Skin epidermis (tissue), 12 donors: ENCODE data around the gene E2F1.
A peak's percentile ranks its signal among the peaks of the same experiment; 100 is the strongest.
"Not testable (repeated sequence)": the region's sequence is repeated elsewhere in the genome, so short reads cannot be mapped to it uniquely, and the experiment has no call there.

Experiments used
- H3K27ac ChIP-seq, 21 experiments: fragments of 200-600 bp; sonication (generic) in 11 of 21; one replicate each; pipeline ENCODE4 v1.5.0; 2020; ENCODE audit warnings: mild to moderate bottlenecking in 3 of 21, inconsistent platforms in 2 of 21, moderate library complexity in 2 of 21
- H3K4me3 ChIP-seq, 7 experiments: fragments of 200-600 bp; sonication (generic) in 2 of 7; one replicate each; pipeline ENCODE4 v1.5.0; 2020; ENCODE audit warnings: inconsistent platforms in 2 of 7, mild to moderate bottlenecking in 2 of 7, moderate library complexity in 1 of 7

E2F1 gene

DNA sequence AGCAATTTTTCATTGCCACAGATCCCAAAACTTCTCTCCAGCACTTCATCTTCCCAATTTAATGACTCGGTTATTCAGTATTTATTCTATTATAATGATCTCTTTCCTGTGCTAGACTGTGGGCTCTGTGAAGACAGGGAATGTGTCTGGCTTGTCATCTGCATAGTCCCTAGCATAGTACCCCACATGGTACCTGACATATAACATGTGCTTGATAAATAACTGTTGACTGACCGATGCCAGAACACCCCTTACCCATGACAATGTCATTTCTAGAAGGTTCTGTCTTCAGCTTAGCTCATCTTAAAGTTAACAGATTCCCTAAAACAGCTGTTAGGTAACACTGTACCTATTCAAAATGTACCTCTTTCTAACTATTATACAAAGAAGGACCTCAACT, 30.3 kb upstream of the E2F1 start:
- no peak overlapping the region for H3K4me3 ChIP-seq
- no peak overlapping the region for H3K27ac ChIP-seq

DNA sequence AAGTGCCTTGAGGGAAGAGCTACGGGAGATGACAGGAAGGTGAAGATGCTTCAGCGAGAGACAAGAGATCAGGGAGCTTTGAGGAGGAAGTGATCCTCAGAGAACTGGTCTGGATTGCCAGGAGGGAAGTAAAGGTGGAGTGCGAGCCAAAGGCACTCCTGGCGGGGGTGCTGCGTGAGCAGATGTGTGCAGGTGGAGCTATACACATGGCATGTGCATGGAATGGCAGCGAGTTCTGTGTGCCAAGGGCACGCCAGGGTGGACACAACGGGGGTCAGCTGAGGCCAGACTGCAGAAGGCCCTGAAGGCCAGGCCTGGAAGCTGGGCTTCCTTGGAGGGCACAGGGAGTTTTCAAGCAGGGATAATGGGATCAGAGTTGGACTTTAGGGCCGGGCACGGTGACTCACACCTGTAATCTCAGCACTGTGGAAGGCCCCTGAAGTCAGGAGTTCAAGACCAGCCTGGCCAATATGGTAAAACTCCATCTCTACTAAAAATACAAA, 27.7 kb upstream of the E2F1 start:
- Histone ChIP-seq H3K4me3 (no peak overlapping the region), H3K27ac (no peak overlapping the region)

DNA sequence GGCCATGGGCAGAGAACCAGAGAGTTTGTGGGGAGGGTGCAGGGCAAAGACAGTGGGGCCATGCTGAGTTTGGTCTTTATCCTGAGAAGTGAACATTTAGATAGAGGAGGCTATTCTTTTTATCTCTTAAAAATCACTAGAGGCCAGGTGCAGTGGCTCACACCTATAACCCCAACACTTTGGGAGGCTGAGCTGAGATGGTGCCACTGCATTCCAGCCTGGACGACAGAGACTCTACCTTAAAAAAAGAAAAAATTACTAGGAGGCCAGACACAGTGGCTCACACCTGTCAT, 25.2 kb upstream of the E2F1 start:
- H3K4me3 ChIP-seq = no peak overlapping the region
- no peak overlapping the region for H3K27ac ChIP-seq

DNA sequence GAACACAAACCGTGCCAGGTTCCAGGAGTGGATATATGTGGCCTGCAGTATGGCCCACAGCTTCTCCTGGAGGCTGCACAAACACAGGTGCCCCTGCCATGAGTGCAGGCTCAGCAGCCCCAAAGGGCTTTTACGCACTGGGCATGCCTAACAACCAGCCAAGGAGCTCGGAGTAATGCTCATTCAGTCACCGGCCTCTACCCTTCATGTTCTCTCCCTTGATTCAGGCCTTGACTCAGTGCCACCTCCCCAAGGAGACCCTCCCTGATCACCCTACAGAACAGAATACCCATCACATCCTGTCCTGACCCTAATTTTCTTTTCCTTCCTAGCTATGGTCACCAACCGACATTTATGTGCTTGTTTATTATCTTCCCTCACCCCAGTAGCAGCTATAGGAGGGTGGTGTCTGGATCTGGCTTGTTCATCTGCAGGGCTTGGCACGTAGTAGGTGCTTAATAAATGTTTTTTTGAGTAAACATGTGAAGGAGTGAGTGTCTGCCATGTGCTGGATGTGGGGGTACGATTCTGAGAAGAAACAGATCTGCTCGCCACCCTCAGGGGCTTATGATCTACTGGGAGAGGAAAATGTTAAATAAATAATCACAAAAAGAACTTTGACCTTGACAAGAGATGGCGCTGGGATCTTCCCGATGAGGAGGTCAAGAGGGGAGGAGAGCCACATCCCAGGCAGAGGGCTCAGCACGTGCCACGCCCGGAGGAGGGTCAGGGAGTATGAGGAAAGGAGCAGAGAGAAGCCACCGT, 24.7 kb upstream of the E2F1 start:
- Histone ChIP-seq H3K27ac (no peak overlapping the region), H3K4me3 (no peak overlapping the region)

DNA sequence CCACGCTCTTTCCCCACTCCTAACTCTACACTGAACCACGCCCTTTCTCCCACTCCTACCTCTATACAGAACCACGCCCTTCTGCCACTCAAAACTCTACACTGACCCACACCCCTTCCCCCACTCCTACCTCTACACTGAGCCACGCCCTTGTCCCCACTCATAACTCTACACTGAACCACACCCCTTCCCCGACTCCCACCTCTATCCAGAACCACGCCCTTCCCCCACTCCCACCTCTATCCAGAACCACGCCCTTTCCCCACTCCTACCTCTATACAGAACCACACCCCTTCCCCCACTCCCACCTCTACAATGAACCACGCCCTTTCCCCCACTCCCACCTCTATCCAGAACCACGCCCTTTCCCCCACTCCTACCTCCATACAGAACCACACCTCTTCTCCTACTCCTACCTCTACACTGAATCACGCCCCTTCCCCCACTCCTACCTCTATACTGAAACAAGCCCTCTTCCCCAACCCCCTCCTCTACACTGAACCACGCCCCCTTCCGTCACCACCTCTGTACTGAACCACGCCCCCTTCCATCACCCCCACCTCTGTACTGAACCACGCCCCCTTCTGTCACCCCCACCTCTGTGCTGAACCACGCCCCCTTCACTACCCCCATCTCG, 23.8 kb upstream of the E2F1 start:
- no peak overlapping the region for H3K4me3 ChIP-seq
- peak overlapping the region in 1 of 21 experiments; percentile 49 for H3K27ac ChIP-seq

DNA sequence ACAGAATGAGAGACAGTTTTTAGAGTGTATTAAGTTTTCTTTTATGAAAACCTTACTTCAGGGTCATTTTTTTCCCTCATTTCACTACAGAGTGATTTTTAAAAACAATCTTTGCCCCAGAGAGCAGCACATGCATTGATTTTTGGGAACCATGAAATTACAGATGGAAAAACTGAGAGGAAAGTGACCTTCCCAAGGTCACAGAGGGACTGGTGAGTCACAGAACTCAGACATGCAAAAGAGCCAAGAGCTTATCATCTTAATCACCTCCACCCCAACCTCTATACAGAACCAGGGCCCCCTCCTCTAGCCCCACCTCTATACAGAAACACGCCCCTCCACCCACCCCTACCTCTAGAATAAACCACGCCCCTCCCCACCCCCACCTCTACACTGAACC, 23.2 kb upstream of the E2F1 start:
- H3K27ac ChIP-seq = no peak overlapping the region
- no peak overlapping the region for H3K4me3 ChIP-seq

DNA sequence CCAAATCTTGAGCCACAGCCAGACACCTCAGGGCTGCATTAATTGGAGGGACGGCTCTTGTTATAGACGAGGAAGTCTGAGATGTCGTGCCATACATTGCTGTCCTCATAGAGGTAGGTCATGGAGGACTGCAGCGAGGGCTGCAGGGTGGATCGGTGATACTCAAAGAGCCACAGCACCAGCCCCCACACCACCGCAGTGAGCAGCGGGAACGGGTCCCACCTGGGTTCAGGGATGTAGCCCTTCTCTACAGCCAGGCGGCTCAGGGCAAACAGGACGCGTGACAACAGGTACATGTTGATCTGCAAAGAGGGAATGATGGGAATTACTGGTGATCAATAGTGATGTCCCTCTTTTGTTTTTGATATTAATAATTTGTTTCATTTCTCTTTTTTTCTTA, 21.5 kb upstream of the E2F1 start:
- H3K4me3 ChIP-seq = no peak overlapping the region
- H3K27ac ChIP-seq = no peak overlapping the region

DNA sequence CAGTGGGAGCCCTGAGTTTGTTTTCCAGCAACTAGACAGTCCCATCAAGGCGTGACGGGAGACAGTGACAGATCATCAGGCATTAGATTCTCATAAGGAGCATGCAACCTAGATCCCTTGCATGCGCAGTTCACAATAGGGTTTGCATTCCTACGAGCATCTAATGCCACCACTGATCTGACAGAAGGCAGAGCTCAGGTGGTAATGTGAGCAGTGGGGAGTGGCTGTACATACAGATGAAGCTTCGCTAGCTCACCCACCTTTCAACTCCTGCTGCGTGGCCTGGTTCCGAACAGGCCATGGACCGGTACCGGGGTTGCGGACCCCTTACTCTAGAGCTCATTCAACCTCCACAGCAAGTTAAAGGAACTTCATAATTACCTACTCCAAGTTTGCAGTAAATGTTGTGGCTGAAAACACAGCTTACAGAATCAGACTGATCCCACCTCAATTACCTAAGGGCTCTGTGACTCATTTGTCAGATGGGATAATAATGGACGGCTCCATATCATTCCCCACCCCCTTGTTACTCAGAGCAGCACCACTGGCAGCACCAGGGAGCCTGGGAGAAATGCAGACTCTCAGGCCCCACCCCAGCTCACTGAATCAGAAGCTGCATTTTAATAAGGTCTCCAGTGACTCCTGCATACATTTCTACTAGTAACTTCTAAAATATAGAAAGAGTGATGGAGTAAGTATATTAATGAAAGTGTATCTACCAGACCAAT, 18.2 kb upstream of the E2F1 start:
- Histone ChIP-seq H3K27ac (no peak overlapping the region), H3K4me3 (no peak overlapping the region)

DNA sequence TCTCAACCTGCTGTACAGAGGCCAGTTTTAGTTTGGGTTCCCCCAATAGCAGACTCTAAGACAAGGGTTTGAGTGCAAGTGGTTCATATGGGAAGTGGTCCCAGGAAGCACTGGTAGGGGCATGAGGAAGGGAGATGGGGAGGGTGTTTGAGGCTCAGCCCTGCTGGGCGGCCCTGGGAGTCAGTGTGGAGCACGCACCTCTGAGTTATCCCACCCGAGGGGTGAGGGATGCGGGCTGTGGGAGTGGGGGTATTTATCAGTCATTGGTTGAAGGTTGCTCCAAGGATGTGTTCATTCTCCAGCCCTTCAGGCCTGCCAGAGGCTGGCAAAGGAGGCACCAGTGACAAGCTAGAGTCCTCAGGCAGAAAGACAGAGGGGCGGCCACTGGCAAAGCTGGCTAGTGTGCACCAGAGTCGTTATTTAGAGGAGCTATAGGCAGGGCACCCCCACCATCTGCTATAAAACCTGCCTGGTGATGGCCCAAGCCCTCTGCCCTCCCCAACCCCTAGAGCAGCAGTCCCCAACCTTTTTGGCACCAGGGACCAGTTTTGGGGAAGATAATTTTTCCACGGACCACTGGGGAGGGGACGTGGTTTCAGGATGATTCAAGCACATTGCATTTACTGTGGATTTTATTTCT, 17.4 kb upstream of the E2F1 start:
- Histone ChIP-seq H3K4me3 (no peak overlapping the region), H3K27ac (no peak overlapping the region)

DNA sequence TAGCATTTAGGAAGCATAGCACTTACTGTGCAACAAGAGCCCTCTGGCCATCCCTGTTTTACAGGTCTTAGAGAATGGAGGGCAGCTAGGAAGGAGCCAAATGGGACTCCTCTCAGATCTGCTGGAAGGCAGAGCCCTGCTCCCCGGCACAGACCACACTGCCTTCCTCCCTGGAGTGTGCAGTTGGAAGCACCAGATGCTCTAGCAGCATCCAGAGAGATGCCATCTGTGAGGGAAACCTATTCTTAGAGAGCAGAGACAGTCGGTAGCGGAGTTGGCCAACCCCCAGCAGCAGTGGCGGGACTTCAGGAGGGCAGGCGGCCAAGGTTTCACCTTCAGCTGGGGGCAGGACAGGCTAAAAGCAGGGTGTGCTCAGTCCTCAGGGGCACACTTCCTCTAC, 16.7 kb upstream of the E2F1 start:
- Histone ChIP-seq H3K27ac (no peak overlapping the region), H3K4me3 (no peak overlapping the region)

DNA sequence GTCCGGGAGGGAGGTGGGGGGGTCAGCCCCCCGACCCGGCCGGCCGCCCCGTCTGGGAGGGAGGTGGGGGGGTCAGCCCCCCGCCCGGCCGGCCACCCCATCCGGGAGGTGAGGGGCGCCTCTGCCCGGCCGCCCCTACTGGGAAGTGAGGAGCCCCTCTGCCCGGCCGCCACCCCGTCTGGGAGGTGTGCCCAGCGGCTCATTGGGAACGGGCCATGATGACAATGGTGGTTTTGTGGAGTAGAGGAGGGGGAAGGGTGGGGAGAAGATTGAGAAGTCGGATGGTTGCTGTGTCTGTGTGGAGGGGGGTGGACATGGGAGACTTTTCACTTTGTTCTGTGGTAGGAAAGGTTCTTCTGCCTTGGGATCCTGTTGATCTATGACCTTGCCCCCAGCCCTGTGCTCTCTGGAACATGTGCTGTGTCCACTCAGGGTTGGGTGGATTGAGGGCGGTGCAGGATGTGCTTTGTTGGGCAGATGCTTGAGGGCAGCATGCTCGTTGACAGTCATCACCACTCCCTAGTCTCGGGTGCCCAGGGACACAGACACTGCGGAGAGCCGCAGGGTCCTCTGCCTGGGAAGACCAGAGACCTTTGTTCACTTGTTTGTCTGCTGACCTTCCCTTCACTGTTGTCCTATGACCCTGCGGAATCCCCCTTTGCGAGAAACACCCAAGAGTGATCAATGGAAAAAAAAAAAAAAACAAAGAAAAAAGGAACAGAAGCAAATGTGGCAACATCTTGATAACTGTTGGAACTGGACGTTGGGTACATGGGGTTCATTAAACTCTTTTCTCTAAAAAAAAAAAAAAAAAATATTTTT, 15.7 kb upstream of the E2F1 start:
- no peak overlapping the region for H3K4me3 ChIP-seq
- H3K27ac ChIP-seq = no peak overlapping the region

DNA sequence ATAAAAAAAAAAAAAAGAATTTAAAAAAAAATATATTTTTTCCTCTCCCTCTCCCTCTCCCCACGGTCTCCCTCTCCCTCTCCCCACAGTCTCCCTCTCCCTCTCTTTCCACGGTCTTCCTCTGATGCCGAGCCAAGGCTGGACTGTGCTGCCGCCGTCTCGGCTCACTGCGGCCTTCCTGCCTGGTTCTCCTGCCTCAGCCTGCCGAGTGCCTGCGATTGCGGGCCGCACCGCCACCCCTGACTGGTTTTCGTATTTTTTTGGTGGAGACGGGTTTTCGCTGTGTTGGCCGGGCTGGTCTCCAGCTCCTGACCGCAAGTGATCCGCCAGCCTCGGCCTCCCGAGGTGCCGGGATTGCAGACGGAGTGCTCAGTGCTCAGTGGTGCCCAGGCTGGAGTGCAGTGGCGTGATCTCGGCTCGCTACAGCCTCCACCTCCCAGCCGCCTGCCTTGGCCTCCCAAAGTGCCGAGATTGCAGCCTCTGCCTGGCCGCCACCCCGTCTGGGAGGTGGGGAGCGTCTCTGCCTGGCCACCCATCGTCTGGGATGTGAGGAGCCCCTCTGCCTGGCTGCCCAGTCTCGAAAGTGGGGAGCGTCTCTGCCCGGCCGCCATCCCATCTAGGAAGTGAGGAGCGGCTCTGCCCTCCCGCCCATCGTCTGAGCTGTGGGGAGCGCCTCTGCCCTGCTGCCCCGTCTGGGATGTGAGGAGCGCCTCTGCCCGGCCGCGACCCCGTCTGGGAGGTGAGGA, 14.7 kb upstream of the E2F1 start:
- H3K4me3 ChIP-seq, H3K27ac ChIP-seq: not testable (repeated sequence)

DNA sequence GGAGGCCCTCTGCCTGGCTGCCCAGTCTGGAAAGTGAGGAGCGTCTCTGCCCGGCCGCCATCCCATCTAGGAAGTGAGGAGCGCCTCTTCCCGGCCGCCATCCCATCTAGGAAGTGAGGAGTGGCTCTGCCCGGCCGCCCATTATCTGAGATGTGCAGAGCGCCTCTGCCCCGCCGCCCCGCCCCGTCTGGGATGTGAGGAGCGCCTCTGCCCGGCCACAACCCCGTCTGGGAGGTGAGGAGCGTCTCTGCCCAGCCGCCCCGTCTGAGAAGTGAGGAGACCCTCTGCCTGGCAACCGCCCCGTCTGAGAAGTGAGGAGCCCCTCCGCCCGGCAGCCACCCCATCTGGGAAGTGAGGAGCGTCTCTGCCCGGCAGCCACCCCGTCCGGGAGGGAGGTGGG, 12.8 kb upstream of the E2F1 start:
- H3K4me3 ChIP-seq, H3K27ac ChIP-seq: not testable (repeated sequence)

DNA sequence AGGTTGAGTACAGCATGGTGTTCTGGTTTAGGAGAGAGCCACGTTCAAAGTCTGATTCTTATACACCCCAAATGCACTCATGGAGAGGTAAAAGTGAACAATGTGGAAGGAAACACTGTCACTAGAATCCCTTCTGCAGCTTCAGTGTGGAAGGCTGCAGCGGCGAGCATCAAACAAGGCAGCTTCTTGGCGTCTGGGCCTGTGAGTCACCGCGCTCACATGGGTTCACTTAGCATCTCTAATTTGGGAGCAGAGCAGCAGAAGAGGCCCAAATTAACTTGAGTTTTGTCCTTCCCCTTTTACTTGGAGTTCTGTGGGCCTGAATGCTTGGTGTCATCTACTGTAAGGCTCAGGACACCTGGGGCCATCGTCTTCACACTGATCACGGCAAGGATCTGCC, 10.9 kb upstream of the E2F1 start:
- Histone ChIP-seq H3K27ac (peak overlapping the region in 9 of 21 experiments; percentile 8 to 71 (median 48)), H3K4me3 (no peak overlapping the region)

DNA sequence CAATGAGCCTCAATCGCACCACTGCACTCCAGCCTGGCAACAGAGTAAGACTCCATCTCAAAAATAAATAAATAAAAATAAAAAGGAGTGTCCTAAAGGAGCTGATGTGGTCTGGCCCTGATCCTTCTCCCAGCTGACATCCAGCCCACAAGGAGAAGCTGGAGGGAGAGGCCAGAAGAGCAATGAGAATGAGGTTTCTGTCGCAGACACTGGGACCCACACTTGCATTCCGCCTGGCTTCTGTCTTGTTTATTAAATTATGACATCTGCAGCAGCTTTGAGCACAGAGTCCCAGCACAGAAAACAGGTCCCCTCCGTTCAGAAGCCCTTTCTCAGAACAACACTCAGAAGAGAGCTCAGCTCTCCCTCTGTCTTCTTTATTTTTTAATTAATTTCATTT, 10.3 kb upstream of the E2F1 start:
- H3K27ac ChIP-seq = peak overlapping the region in 6 of 21 experiments; percentile 21 to 71 (median 51)
- no peak overlapping the region for H3K4me3 ChIP-seq

DNA sequence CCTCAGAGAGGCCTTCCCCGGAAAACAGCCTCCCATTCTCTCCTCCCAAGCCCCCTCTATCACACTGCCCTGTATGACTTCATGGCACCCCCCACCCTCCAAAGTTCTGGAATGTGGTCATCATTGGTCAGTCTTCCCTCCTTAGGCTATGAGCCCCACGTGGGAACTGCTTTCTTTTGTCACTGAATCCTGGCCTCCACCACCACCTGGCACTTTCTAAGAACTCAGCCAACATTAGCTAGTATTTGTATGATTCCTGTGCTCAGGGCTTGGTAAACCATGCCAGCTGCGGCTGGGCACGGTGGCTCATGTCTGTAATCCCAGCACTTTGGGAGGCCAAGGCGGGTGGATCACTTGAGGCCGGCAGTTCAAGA, 8.4 kb upstream of the E2F1 start:
- peak overlapping the region in 3 of 21 experiments; percentile 32 to 45 (median 35) for H3K27ac ChIP-seq
- no peak overlapping the region for H3K4me3 ChIP-seq

DNA sequence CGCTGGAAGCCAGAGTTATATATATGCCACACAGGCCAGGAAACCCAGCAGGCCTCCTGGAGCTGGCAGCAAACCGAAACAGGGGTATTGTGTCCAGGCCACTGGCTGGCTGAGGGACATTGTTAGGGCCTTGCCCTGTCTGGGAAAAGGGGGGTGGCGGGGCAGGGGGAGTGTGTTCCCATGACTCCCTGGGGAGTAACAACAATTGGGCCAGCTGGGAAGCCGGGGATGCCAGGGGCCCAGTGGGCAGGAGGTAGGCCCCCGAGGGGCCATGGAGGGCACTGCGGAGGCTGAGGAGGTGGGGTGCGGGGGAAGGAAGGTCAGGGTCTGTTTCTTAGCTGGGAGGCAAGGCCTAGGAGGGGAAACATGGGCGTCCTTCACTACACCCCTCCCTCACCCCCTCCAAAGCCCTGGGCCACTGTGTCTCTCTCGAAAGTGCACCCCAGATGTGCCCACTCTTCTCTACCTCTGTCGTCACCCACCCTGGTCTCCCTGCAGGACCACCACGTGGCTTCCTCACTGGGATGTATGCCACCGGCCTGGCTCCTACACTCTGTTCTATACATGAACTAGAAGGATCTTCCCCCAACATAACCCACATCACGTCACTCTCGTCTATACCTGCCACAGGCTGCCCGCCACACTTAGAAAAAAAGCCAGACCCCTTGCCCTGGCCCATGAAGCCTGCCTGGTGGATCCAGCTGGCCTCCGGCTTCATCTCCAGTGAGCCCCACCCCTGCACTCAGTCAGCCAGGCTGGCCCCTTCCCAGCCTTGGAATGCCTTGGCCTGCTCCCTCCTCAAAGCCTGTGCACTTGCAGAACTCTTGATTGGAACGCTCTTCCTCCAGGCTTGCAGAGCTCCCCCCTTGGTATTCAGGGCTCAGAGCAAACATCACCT, 7.8 kb upstream of the E2F1 start:
- Histone ChIP-seq H3K4me3 (no peak overlapping the region), H3K27ac (peak overlapping the region in 9 of 21 experiments; percentile 2 to 71 (median 51))

DNA sequence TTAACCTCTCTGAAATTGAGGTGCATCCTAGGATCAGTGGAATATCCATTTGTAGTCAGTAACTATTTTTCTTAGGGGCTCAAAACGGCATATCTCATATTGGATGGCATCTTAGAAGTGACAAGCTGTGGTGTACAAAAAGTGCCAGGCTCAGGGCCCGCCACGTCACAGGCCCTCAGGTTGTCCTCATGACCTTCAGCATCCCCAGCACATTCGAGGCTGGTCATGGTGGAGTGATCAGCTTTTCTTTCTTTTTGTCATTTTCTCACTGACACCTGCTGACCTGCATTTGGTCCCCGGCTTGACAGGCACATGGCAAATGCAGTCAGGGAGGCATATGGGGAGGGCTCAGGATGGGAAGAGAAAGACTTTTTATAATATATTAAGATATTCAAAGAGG, 7.1 kb upstream of the E2F1 start:
- H3K4me3 ChIP-seq = no peak overlapping the region
- H3K27ac ChIP-seq = peak overlapping the region in 4 of 21 experiments; percentile 20 to 71 (median 40)
